Activated naive CD4-positive, alpha-beta T cell treated with anti-CD3 and anti-CD28 coated beads for 36 hours (primary cell): ENCODE measurements around the gene PRKAR2B. TPM values are rescaled to one million over a fixed set of nuclear protein-coding genes. Genes with fewer than 3 reads are reported as not detected.
A peak's percentile ranks its signal among the peaks of the same experiment; 100 is the strongest.

Source experiments
- CTCF ChIA-PET: fragments of 350-600 bp; sonication (Branson Sonifier 250); formaldehyde crosslinking; loops from one replicate; lab custom pipeline; 2021; ENCODE audit warnings: antibody characterized with exemption; lab: Charles Lee
- DNase-seq: peaks from one replicate; pipeline ENCODE4 v3.0.0-alpha.2; 2020
- H3K27ac Mint-ChIP-seq: one replicate; pipeline ENCODE4 v1.8.0; 2021; ENCODE audit warnings: mild to moderate bottlenecking, mixed read lengths
- H3K27me3 Mint-ChIP-seq: one replicate; pipeline ENCODE4 v1.8.0; 2021; ENCODE audit warnings: low read depth, mixed read lengths
- H3K36me3 Mint-ChIP-seq: one replicate; pipeline ENCODE4 v1.8.0; 2021; ENCODE audit warnings: low read depth, mixed read lengths
- H3K4me1 Mint-ChIP-seq: one replicate; pipeline ENCODE4 v1.8.0; 2021; ENCODE audit warnings: low read depth, mixed read lengths
- H3K4me3 Mint-ChIP-seq: one replicate; pipeline ENCODE4 v1.8.0; 2021; ENCODE audit warnings: mild to moderate bottlenecking, moderate library complexity, mixed read lengths
- H3K9me3 Mint-ChIP-seq: one replicate; pipeline ENCODE4 v1.8.0; 2021; ENCODE audit warnings: mixed read lengths
- intact Hi-C: fragments of 100-400 bp; cut with micrococcal nuclease; formaldehyde crosslinking; loops from one replicate; pipeline ENCODE4 v1.15.1; 2023
- total RNA-seq, 2 experiments: library from RNA; stranded (reverse); gene quantifications; one replicate each; pipeline ENCODE4 v1.2.3, GENCODE V29; 2021

The PRKAR2B gene
- total RNA-seq, 2 experiments from 2014 or later: 1.5 TPM

GRCh38 chr7:107190090-107190489 is 145.6 kb downstream of the PRKAR2B start:
- Mint-ChIP-seq H3K36me3 (peaks cover 22% of the 10 kb centered on the region), H3K27me3 (no peaks in the 10 kb centered on the region), H3K4me1 (peaks cover 6% of the 10 kb centered on the region), H3K9me3 (no peaks in the 10 kb centered on the region), H3K27ac (no peak overlapping the region), H3K4me3 (no peak overlapping the region)
- no peak for DNase-seq
- intact Hi-C loops: no loop called here
- CTCF ChIA-PET: interaction anchor here (0.9 kb wide), 1 partner anchor 20 kb away, joined by 3 read pairs; no protein-coding TSS in a partner anchor

- H3K27ac Mint-ChIP-seq: no peak overlapping the region
- CTCF ChIA-PET: interaction anchor here (0.6 to 1.7 kb wide), 5 partner anchors 9 to 531 kb away, joined by 3 to 6 read pairs (median 3); no protein-coding TSS in a partner anchor
Observed at GRCh38 chr7:107194052-107194451, 149.5 kb downstream of the PRKAR2B start.

GRCh38 chr7:107196834-107197610 is 152.5 kb downstream of the PRKAR2B start:
- peaks cover 17% of the 10 kb centered on the region for H3K36me3 Mint-ChIP-seq
- intact Hi-C loops: no loop called here
- peaks cover 5% of the 10 kb centered on the region for H3K4me1 Mint-ChIP-seq
- H3K27me3 Mint-ChIP-seq: no peaks in the 10 kb centered on the region
- no peak for DNase-seq
- CTCF ChIA-PET: interaction anchor here (0.5 to 0.9 kb wide), 2 partner anchors 14 to 994 kb away, joined by 3 read pairs; no protein-coding TSS in a partner anchor
- no peak overlapping the region for H3K4me3 Mint-ChIP-seq
- H3K27ac Mint-ChIP-seq: no peak overlapping the region
- H3K9me3 Mint-ChIP-seq: no peaks in the 10 kb centered on the region

More at GRCh38 chr7:107194052-107194451, 149.5 kb downstream of the PRKAR2B start:
- Mint-ChIP-seq H3K27me3 (no peaks in the 10 kb centered on the region), H3K4me3 (no peak overlapping the region), H3K4me1 (peaks cover 5% of the 10 kb centered on the region), H3K36me3 (peaks cover 14% of the 10 kb centered on the region), H3K9me3 (no peaks in the 10 kb centered on the region)
- no peak for DNase-seq
- intact Hi-C loops: no loop called here

- intact Hi-C loops: loop anchor here (1.0 to 10.0 kb wide), 4 partner anchors 263 to 677 kb away; no protein-coding TSS in a partner anchor
- DNase-seq: peak; percentile 62
- peaks cover 24% of the 10 kb centered on the region for H3K36me3 Mint-ChIP-seq
- H3K27ac Mint-ChIP-seq: peak overlapping the region; percentile 56
- H3K4me1 Mint-ChIP-seq: no peaks in the 10 kb centered on the region
- CTCF ChIA-PET: interaction anchor here (0.9 kb wide), 1 partner anchor 23 kb away, joined by 3 read pairs; no protein-coding TSS in a partner anchor
- no peaks in the 10 kb centered on the region for H3K9me3 Mint-ChIP-seq
- no peaks in the 10 kb centered on the region for H3K27me3 Mint-ChIP-seq
- no peak overlapping the region for H3K4me3 Mint-ChIP-seq
Observed at GRCh38 chr7:107201795-107202450, 157.4 kb downstream of the PRKAR2B start.

- no peaks in the 10 kb centered on the region for H3K4me1 Mint-ChIP-seq
- CTCF ChIA-PET: interaction anchor here (0.6 to 1.4 kb wide), 4 partner anchors 8 to 531 kb away, joined by 3 to 4 read pairs (median 3); no protein-coding TSS in a partner anchor
- intact Hi-C loops: loop anchor here (2.0 to 10.0 kb wide), 3 partner anchors 261 to 675 kb away; no protein-coding TSS in a partner anchor
- no peaks in the 10 kb centered on the region for H3K27me3 Mint-ChIP-seq
- H3K4me3 Mint-ChIP-seq: no peak overlapping the region
- H3K36me3 Mint-ChIP-seq: peaks cover 21% of the 10 kb centered on the region
- DNase-seq: no peak
- H3K9me3 Mint-ChIP-seq: no peaks in the 10 kb centered on the region
- no peak overlapping the region for H3K27ac Mint-ChIP-seq
Observed at GRCh38 chr7:107203607-107204006, 159.1 kb downstream of the PRKAR2B start.

GRCh38 chr7:107206136-107206535 is 161.6 kb downstream of the PRKAR2B start:
- H3K9me3 Mint-ChIP-seq: no peaks in the 10 kb centered on the region
- H3K27me3 Mint-ChIP-seq: no peaks in the 10 kb centered on the region
- no peak overlapping the region for H3K4me3 Mint-ChIP-seq
- H3K36me3 Mint-ChIP-seq: peaks cover 27% of the 10 kb centered on the region
- DNase-seq: no peak
- CTCF ChIA-PET: no interaction called here
- H3K4me1 Mint-ChIP-seq: no peaks in the 10 kb centered on the region
- intact Hi-C loops: loop anchor here (10.0 kb wide), 1 partner anchor 259 kb away; no protein-coding TSS in a partner anchor
- no peak overlapping the region for H3K27ac Mint-ChIP-seq

GRCh38 chr7:107206706-107207105 is 162.2 kb downstream of the PRKAR2B start:
- Mint-ChIP-seq H3K9me3 (no peaks in the 10 kb centered on the region), H3K4me1 (no peaks in the 10 kb centered on the region), H3K36me3 (peaks cover 26% of the 10 kb centered on the region), H3K27me3 (no peaks in the 10 kb centered on the region), H3K4me3 (no peak overlapping the region), H3K27ac (no peak overlapping the region)
- intact Hi-C loops: loop anchor here (10.0 kb wide), 1 partner anchor 258 kb away; no protein-coding TSS in a partner anchor
- CTCF ChIA-PET: no interaction called here
- DNase-seq: no peak

- Mint-ChIP-seq H3K27ac (peak overlapping the region; percentile 38), H3K36me3 (peaks cover 26% of the 10 kb centered on the region), H3K4me1 (no peaks in the 10 kb centered on the region), H3K4me3 (no peak overlapping the region), H3K9me3 (no peaks in the 10 kb centered on the region), H3K27me3 (no peaks in the 10 kb centered on the region)
- CTCF ChIA-PET: no interaction called here
- DNase-seq: no peak
- intact Hi-C loops: loop anchor here (10.0 kb wide), 1 partner anchor 257 kb away; no protein-coding TSS in a partner anchor
Observed at GRCh38 chr7:107207459-107207858, 163.0 kb downstream of the PRKAR2B start.

- Mint-ChIP-seq H3K4me1 (peaks cover 4% of the 10 kb centered on the region), H3K27me3 (no peaks in the 10 kb centered on the region), H3K36me3 (peaks cover 28% of the 10 kb centered on the region), H3K9me3 (no peaks in the 10 kb centered on the region), H3K27ac (peak overlapping the region; percentile 58), H3K4me3 (no peak overlapping the region)
- CTCF ChIA-PET: no interaction called here
- DNase-seq: no peak
- intact Hi-C loops: loop anchor here (10.0 kb wide), 1 partner anchor 257 kb away; no protein-coding TSS in a partner anchor
Observed at GRCh38 chr7:107208024-107208521, 163.6 kb downstream of the PRKAR2B start.

GRCh38 chr7:107208563-107208962 is 164.1 kb downstream of the PRKAR2B start:
- intact Hi-C loops: loop anchor here (10.0 kb wide), 1 partner anchor 256 kb away; no protein-coding TSS in a partner anchor
- no peaks in the 10 kb centered on the region for H3K9me3 Mint-ChIP-seq
- no peak overlapping the region for H3K27ac Mint-ChIP-seq
- DNase-seq: no peak
- peaks cover 4% of the 10 kb centered on the region for H3K4me1 Mint-ChIP-seq
- peaks cover 29% of the 10 kb centered on the region for H3K36me3 Mint-ChIP-seq
- no peaks in the 10 kb centered on the region for H3K27me3 Mint-ChIP-seq
- no peak overlapping the region for H3K4me3 Mint-ChIP-seq
- CTCF ChIA-PET: no interaction called here

- peaks cover 2% of the 10 kb centered on the region for H3K9me3 Mint-ChIP-seq
- H3K27ac Mint-ChIP-seq: peak overlapping the region; percentile 24
- peaks cover 4% of the 10 kb centered on the region for H3K4me1 Mint-ChIP-seq
- no peak overlapping the region for H3K4me3 Mint-ChIP-seq
- DNase-seq: no peak
- intact Hi-C loops: loop anchor here (10.0 kb wide), 1 partner anchor 255 kb away; no protein-coding TSS in a partner anchor
- H3K27me3 Mint-ChIP-seq: no peaks in the 10 kb centered on the region
- H3K36me3 Mint-ChIP-seq: peaks cover 29% of the 10 kb centered on the region
- CTCF ChIA-PET: interaction anchor here (0.6 to 1.1 kb wide), 2 partner anchors 519 to 665 kb away, joined by 3 read pairs; no protein-coding TSS in a partner anchor
Observed at GRCh38 chr7:107209565-107209964, 165.1 kb downstream of the PRKAR2B start.

GRCh38 chr7:107210400-107210799 is 165.9 kb downstream of the PRKAR2B start:
- DNase-seq: no peak
- Mint-ChIP-seq H3K27ac (no peak overlapping the region), H3K36me3 (peaks cover 31% of the 10 kb centered on the region), H3K4me3 (no peak overlapping the region), H3K27me3 (no peaks in the 10 kb centered on the region), H3K9me3 (peaks cover 5% of the 10 kb centered on the region), H3K4me1 (peaks cover 4% of the 10 kb centered on the region)
- CTCF ChIA-PET: no interaction called here
- intact Hi-C loops: no loop called here
